Stimulated activated CD4-positive, alpha-beta T cell treated with anti-CD3 and anti-CD28 coated beads, TNF-alpha, amount 100 ng/mL, for 4 hours (primary cell): ENCODE results near the gene UNC5CL.
A peak's percentile ranks its signal among the peaks of the same experiment; 100 is the strongest.
"Not testable (repeated sequence)": the region's sequence is repeated elsewhere in the genome, so short reads cannot be mapped to it uniquely, and the experiment has no call there.

Experiments used
- DNase-seq, 3 experiments: peaks; one replicate each; pipeline ENCODE4 v3.0.0-alpha.2; 2020; ENCODE audit warnings: low read depth in 3 of 3

UNC5CL gene

GRCh38 chr6:41040101-41040939 lies 1.3 kb upstream of the UNC5CL start:
- DNase-seq, result no peak

GRCh38 chr6:41038205-41038604 lies 816 bp downstream of the UNC5CL start:
- no peak for DNase-seq

GRCh38 chr6:41037107-41037900 lies 1.7 kb downstream of the UNC5CL start:
- DNase-seq, result no peak

GRCh38 chr6:41036601-41037000 lies 2.4 kb downstream of the UNC5CL start:
- no peak for DNase-seq

- no peak for DNase-seq
These were observed 2.8 kb downstream of the UNC5CL start for GRCh38 chr6:41036186-41036585.

GRCh38 chr6:41033776-41034175 lies 5.2 kb downstream of the UNC5CL start:
- DNase-seq, result no peak

GRCh38 chr6:41032830-41033229 lies 6.2 kb downstream of the UNC5CL start:
- DNase-seq, result no peak

GRCh38 chr6:41028561-41029412 lies 10.2 kb downstream of the UNC5CL start:
- no peak for DNase-seq

- peak; percentile 46 to 67 (median 50) for DNase-seq
These were observed 11.0 kb downstream of the UNC5CL start for GRCh38 chr6:41027799-41028560.

- DNase-seq, result no peak
These were observed 11.8 kb downstream of the UNC5CL start for GRCh38 chr6:41027241-41027640.

- no peak for DNase-seq
These were observed 13.0 kb downstream of the UNC5CL start for GRCh38 chr6:41025966-41026530.

- no peak for DNase-seq
These were observed 15.9 kb downstream of the UNC5CL start for GRCh38 chr6:41023114-41023513.

GRCh38 chr6:41022294-41022693 lies 16.7 kb downstream of the UNC5CL start:
- no peak for DNase-seq

- no peak for DNase-seq
These were observed 17.2 kb downstream of the UNC5CL start for GRCh38 chr6:41021832-41022231.

GRCh38 chr6:41017663-41018062 lies 21.4 kb downstream of the UNC5CL start:
- no peak for DNase-seq

- DNase-seq, result not testable (repeated sequence)
These were observed 23.2 kb downstream of the UNC5CL start for GRCh38 chr6:41015860-41016259.

GRCh38 chr6:41014780-41015179 lies 24.2 kb downstream of the UNC5CL start:
- DNase-seq, result no peak

GRCh38 chr6:41013466-41014153 lies 25.4 kb downstream of the UNC5CL start:
- DNase-seq, result no peak

GRCh38 chr6:41011673-41012072 lies 27.3 kb downstream of the UNC5CL start:
- DNase-seq, result no peak

- DNase-seq, result no peak
These were observed 29.4 kb downstream of the UNC5CL start for GRCh38 chr6:41009669-41010068.
